HEK293T (cell line): ENCODE data around the gene RABL6.

ENCODE experiments used
- ELF4 ChIP-seq: fragments of 450-650 bp; IDR thresholded peaks from 2 replicates; pipeline ENCODE4 v1.6.1; 2017; ENCODE audit warnings: antibody characterized with exemption
- FOXK2 ChIP-seq: fragments of 450-650 bp; IDR thresholded peaks from 2 replicates; pipeline ENCODE4 v1.6.1; 2016; ENCODE audit warnings: mild to moderate bottlenecking
- NFRKB ChIP-seq: fragments of 450-650 bp; IDR thresholded peaks from 2 replicates; pipeline ENCODE4 v1.6.1; 2016; ENCODE audit warnings: mild to moderate bottlenecking, moderate library complexity
- PKNOX1 ChIP-seq: fragments of 450-650 bp; IDR thresholded peaks from 2 replicates; pipeline ENCODE4 v1.6.1; 2016
- SP1 ChIP-seq: fragments of 450-650 bp; IDR thresholded peaks from 2 replicates; pipeline ENCODE4 v1.6.1; 2017
- TARDBP ChIP-seq: fragments of 450-650 bp; IDR thresholded peaks from 2 replicates; pipeline ENCODE4 v1.6.1; 2016
- ZNF384 ChIP-seq: fragments of 450-650 bp; IDR thresholded peaks from 2 replicates; pipeline ENCODE4 v1.6.1; 2016

- TF ChIP-seq PKNOX1 (no peak), ELF4 (no peak), SP1 (no peak), NFRKB (no peak), ZNF384 (no peak), TARDBP (no peak), FOXK2 (no peak)
Measured at GRCh38 chr9:136820971-136821825, 13.4 kb downstream of the RABL6 start.
